Upper lobe of left lung (tissue), 6 donors: ENCODE measurements around the gene ARRDC3. TPM values are rescaled to one million over a fixed set of nuclear protein-coding genes. Genes with fewer than 3 reads are reported as not detected.

Experiments used
- ATAC-seq, 2 donors: fragments of 200-7000 bp; cut with Tn5 transposase; one replicate each; pipeline ENCODE4 v1.9.1; 2022; ENCODE audit warnings: mild to moderate bottlenecking in 2 of 2, moderate library complexity in 2 of 2; ENCODE audit not compliant: low FRiP score in 2 of 2
- DNase-seq, 2 donors: peaks; one replicate each; pipeline ENCODE4 v3.0.0-alpha.2; 2019 to 2020
- H3K27ac ChIP-seq, 4 donors: fragments of 200-600 bp; sonication (generic); one replicate each; pipeline ENCODE4 v1.5.1; 2016 to 2019
- H3K27me3 ChIP-seq, 4 donors: fragments of 200-600 bp; sonication (generic); one replicate each; pipeline ENCODE4 v1.5.1; 2017 to 2019
- H3K36me3 ChIP-seq, 4 donors: fragments of 200-600 bp; sonication (generic); one replicate each; pipeline ENCODE4 v1.5.1; 2016 to 2019
- H3K4me1 ChIP-seq, 4 donors: fragments of 200-600 bp; sonication (generic); one replicate each; pipeline ENCODE4 v1.5.1; 2018 to 2019
- H3K4me3 ChIP-seq, 4 donors: fragments of 200-600 bp; sonication (generic); one replicate each; pipeline ENCODE4 v1.5.1; 2017 to 2019; ENCODE audit warnings: mild to moderate bottlenecking in 2 of 4, moderate library complexity in 1 of 4
- H3K9me3 ChIP-seq, 4 donors: fragments of 200-600 bp; sonication (generic); one replicate each; pipeline ENCODE4 v1.5.1; 2018 to 2019
- CTCF ChIP-seq, 6 experiments: fragments of 450-650 bp in 4 of 6; fragments of 200-600 bp in 2 of 6; sonication (generic) in 2 of 6; IDR thresholded peaks; one replicate each; pipeline ENCODE4 v1.5.1; 2016 to 2019; ENCODE audit warnings: antibody characterized with exemption in 6 of 6
- EP300 ChIP-seq, 4 donors: sonication (generic); formaldehyde crosslinking; IDR thresholded peaks; one replicate each; pipeline ENCODE4 v1.5.1; 2017; ENCODE audit warnings: antibody characterized with exemption in 4 of 4, control low read depth in 2 of 4
- POLR2A ChIP-seq, 4 donors: fragments of 450-650 bp; IDR thresholded peaks; one replicate each; pipeline ENCODE4 v1.5.1; 2016 to 2017; ENCODE audit warnings: antibody characterized with exemption in 4 of 4, mild to moderate bottlenecking in 2 of 4
- POLR2AphosphoS5 ChIP-seq, 2 donors: sonication (generic); formaldehyde crosslinking; IDR thresholded peaks; one replicate each; pipeline ENCODE4 v1.5.1; 2017; ENCODE audit warnings: antibody characterized with exemption in 2 of 2
- WGBS, 2 donors: methylation state at CpG; one replicate each; pipeline ENCODE4 v1.1.5; 2017 to 2018; 5-methylcytosine and 5-hydroxymethylcytosine counted together
- total RNA-seq, 6 donors: library from RNA; depleted of rRNA in 4 of 6; stranded (reverse); fragments of >200 nt in 4 of 6; gene quantifications; one replicate each; pipeline versions ENCODE4 v1.1.0 to v1.2.1, GENCODE V29; 2016 to 2021
- donor health status: DM: no; HTN: no; CAD: no; lungs with moderate emphysema.
- donor health status: DM: no; HTN: yes; CAD: no; lungs with severe emphysema.

ARRDC3 gene
- total RNA-seq, 6 donors from 2014 or later = 43.2 to 175 (median 107) TPM

DNA sequence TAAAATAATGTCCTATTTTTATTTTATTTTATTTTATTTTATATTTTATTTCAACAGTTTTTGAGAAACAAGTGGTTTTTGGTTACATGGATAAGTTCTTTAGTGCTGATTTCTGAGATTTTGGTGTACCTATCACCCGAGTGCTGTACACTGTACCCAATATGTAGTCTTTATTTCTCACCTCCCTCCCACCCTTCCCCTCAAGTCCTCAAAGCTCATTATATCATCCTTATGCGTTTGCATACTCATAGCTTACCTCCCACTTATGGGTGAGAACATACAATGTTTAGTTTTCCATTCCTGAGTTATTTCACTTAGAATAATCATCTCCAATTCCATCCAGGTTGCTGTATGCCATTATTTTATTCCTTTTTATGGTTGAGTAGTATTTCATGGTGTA is 63.5 kb downstream of the ARRDC3 start:
- TF ChIP-seq POLR2AphosphoS5 (IDR thresholded peaks at IDR 0.05) (no peak), POLR2A (IDR thresholded peaks at IDR 0.05) (no peak)
- WGBS, 2 donors = 84 to 96% methylated on average over 2 of the region's 2 CpGs
- no peaks in the 10 kb centered on the region for H3K27me3 ChIP-seq

DNA sequence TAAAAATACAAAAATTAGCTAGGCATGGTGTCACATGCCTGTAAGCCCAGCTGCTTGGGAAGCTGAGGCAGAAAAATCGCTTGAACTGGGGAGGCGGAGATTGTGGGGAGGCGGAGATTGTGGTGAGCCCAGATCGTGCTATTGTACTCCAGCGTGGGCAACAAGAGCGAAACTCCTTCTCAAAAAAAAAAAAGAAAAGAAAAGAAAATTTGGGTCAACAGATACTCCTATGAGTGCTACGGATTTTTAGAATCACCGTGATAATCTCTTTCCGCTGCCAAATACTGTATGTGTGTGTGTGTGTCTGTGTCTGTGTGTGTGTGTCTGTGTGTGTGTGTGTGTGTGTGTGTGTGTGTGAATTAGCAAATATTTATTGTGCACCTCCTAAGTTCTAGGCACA is 64.4 kb downstream of the ARRDC3 start:
- no peaks in the 10 kb centered on the region for H3K9me3 ChIP-seq
- no peak for DNase-seq
- H3K4me1 ChIP-seq = peaks cover 10 to 15% (median 12%) of the 10 kb centered on the region in 4 donors
- WGBS, 2 donors = 92% methylated on average over 9 of the region's 9 CpGs
- no peak for ATAC-seq
- H3K36me3 ChIP-seq = no peaks in the 10 kb centered on the region
- H3K27me3 ChIP-seq = no peaks in the 10 kb centered on the region
- no peak overlapping the region for H3K27ac ChIP-seq
- TF ChIP-seq EP300 (IDR thresholded peaks at IDR 0.05) (no peak), POLR2A (IDR thresholded peaks at IDR 0.05) (no peak), POLR2AphosphoS5 (IDR thresholded peaks at IDR 0.05) (no peak), CTCF (IDR thresholded peaks at IDR 0.05) (no peak)
- H3K4me3 ChIP-seq = no peak overlapping the region

More for the DNA sequence above, 63.5 kb downstream of the ARRDC3 start:
- no peaks in the 10 kb centered on the region for H3K9me3 ChIP-seq
- H3K4me3 ChIP-seq = no peak overlapping the region
- DNase-seq (no peak), ATAC-seq (no peak)
- H3K4me1 ChIP-seq = peaks cover under 1 to 5% (median 4%) of the 10 kb centered on the region in 4 donors
- no peak overlapping the region for H3K27ac ChIP-seq
- H3K36me3 ChIP-seq = no peaks in the 10 kb centered on the region
